AG08396 (cell line): ENCODE results near the gene ADGRB3.
"Not testable (repeated sequence)": the region's sequence is repeated elsewhere in the genome, so short reads cannot be mapped to it uniquely, and the experiment has no call there.

Experiments used
- DNase-seq: peaks from one replicate; pipeline ENCODE4 v3.0.0; 2012; ENCODE audit warnings: low spot score, mixed read lengths

The ADGRB3 gene

GRCh38 chr6:68958327-68958726 lies 323.2 kb downstream of the ADGRB3 start:
- DNase-seq: no peak

GRCh38 chr6:68967549-68968300 lies 332.6 kb downstream of the ADGRB3 start:
- DNase-seq: peak; percentile 33

DNA sequence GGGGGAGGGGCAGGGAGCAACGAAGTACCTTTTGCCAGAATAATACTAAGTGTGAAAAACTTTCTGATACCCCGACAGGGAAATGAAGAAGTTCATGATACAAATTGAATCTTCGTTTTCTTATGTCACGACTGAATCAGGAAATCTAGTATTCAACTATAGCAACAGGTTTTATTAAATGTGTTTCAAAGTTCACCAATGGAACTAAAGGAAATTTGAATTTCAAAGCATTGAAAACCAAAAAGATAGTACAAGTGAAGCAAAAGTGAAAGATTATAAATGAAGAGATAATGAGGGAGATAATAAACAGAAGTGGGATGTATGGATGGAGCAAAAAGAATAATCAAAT lies 333.2 kb downstream of the ADGRB3 start:
- no peak for DNase-seq

- DNase-seq: no peak
Measured at GRCh38 chr6:68973066-68973465, 338.0 kb downstream of the ADGRB3 start.

GRCh38 chr6:68975064-68975463 lies 340.0 kb downstream of the ADGRB3 start:
- no peak for DNase-seq

- DNase-seq: no peak
Measured at GRCh38 chr6:68975816-68976215, 340.7 kb downstream of the ADGRB3 start.

GRCh38 chr6:68976260-68976659 lies 341.2 kb downstream of the ADGRB3 start:
- no peak for DNase-seq

GRCh38 chr6:68978411-68978810 lies 343.3 kb downstream of the ADGRB3 start:
- DNase-seq: no peak

GRCh38 chr6:68981668-68982067 lies 346.6 kb downstream of the ADGRB3 start:
- DNase-seq: not testable (repeated sequence)

DNA sequence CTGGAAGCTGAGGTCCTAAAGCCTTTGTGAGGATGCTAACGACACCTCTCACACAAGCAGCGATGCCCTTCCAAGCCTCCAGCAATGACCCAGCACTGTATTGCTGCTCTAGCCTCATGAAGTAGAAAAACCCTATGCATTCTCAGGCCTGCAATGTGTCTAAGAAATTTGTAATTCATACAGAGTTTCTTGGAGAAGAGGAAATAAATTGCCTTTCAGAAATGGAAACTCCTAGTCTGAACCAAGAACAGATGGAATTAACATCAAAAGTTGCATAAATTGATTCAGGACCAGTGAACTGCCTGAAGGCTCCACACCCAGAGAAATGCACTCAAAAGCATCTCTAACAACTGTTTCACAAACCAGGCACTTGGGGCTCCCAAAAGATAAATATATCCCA lies 353.6 kb downstream of the ADGRB3 start:
- DNase-seq: no peak

DNA sequence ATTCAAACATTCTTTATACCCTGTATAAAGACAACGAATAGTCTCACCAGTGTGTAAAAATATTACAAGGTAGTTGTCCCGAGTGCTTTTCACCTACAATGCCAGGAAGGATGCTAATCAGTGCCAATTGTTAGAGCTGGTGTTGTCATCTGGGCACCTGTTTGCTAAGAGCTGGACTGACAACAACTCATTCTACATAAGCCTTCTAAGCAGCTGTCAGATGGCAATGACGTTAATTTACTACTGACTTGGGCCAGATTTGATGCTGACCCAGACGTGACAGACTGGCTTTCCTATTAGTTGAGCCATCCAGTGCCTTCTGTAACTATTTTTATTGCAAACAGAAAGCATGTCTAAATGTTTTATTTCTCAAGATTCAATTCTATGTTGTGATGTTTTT lies 355.2 kb downstream of the ADGRB3 start:
- DNase-seq: no peak

GRCh38 chr6:68993911-68994310 lies 358.8 kb downstream of the ADGRB3 start:
- no peak for DNase-seq

GRCh38 chr6:68994521-68994920 lies 359.4 kb downstream of the ADGRB3 start:
- DNase-seq: no peak

DNA sequence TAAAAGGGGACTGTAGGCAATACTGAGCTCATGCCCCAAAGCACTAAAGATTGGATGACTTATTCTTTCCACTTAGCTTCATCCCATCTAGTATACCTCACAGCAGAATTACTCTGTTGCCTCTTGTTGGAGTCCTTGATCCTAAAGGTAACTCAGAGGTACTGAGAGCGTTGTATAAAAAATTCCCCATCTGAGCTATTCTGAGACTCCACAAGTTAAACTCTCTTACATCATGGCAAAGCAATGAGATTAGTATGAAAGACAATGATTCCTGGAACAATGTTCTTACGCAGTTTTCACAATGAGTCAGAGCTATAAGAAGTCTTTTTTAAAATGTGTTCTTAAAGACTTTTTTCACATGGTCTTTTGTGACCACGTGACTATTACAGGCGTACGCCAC lies 370.1 kb downstream of the ADGRB3 start:
- DNase-seq: no peak

DNA sequence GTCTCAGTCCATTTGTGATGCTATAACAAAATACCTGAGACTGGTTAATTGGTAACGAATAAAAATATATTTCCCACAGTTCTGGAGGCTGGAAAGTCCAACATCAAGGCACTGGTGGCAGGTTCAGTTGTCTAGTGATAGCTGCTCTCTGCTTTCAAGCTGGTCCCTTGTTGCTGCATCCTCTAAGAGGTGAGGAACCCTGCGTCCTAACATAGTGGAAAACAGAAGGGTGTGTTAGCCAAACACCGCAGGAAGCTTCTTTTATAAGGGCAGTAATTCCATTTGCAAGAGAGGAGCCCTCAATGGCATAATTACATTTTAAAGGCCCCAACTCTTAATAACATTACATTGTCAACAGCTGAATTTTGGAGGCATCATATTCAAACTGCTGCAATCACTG lies 372.7 kb downstream of the ADGRB3 start:
- no peak for DNase-seq

DNA sequence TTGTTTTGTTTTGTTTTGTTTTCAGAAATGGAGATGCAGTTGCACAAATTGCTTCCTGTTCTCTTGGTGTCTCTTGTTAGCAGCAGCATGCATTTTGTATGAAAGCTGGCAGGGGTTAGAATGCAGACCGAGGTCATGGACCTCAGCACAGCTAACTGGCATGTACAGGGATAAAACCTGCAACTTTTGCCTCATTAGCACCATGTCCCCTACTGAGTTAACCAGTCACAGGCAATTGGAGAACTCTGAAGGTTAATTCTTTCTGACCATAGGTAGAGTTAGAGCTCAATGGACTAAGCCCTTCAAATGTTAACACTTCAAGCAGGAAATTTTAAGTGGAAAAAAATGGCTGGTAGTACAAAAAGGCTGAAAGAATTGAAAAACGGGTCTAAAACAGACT lies 377.1 kb downstream of the ADGRB3 start:
- no peak for DNase-seq

DNA sequence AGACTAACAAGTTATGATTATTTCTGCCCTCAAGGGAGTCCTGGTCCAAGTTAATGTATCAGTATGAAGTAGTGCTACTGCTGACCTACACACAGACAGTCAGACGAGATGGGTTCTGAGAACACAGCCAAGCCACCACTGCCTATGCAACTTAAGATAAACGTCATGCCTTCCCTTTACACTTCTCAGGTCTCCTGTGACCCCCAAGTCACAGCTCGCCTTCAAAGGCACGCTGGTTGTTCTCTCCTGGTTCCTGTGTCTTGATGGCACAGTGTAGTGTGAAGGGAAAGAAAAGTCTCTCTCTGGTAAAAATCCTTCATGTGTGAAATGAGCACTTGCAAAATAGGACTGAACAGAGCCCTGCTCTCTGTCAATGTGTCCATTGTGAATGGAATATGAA lies 377.8 kb downstream of the ADGRB3 start:
- DNase-seq: no peak

DNA sequence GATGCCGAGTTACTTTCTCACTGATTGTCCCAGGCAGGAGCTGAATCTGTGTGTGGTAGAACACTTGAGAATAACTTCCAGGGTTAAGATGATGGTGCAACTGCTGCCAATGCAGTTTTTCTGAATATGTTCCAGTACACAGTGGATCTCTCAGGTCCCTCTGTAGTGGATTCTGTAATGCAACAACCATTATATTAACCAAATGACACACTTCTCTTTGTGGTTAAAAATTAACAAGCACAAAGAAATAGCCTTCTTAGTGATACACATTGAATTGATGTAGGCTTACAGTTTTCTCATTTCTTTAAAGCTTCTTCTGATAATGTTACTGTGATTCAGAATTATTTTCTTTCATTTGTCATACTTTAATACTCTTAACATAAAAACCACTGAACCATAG lies 383.8 kb downstream of the ADGRB3 start:
- DNase-seq: no peak

GRCh38 chr6:69019832-69020231 lies 384.8 kb downstream of the ADGRB3 start:
- peak; percentile 3 for DNase-seq

DNA sequence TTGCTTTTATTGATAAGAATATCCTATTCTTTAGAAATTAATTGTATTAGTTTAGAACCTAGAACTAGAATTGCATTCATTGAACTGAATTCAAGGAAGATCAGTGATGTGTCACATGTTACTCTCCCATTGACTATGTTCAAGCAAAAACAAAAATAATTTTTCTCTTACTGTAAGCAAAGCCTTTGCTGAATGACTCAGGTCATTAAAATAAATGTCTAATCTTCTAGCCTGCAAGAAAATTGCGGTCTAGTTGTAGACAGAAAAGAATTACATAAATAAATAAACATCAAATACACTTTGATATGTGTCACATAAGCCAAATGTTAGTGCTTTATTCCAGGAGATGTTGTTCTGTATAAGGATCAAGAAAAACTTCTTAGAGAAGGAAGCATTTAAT lies 387.9 kb downstream of the ADGRB3 start:
- DNase-seq: peak; percentile 7

DNA sequence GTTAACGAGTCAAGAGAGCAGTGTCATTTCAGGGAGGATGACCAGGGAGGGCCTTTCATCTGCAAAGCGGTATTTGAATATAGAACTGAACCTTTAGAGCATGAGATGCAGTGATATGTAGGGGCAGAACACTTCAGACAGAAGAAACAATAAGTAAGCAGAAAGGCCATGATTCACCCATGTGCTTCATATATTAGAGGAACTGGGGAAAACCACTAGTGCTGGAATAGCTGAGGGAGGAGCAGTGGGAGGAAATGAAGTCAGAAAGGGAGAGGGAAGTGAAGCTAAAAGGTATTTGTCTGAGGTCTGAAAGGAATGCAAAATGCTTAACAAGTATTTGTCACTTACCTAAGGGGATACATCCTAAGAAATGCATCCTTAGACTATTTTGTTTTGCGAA lies 391.2 kb downstream of the ADGRB3 start:
- no peak for DNase-seq

DNA sequence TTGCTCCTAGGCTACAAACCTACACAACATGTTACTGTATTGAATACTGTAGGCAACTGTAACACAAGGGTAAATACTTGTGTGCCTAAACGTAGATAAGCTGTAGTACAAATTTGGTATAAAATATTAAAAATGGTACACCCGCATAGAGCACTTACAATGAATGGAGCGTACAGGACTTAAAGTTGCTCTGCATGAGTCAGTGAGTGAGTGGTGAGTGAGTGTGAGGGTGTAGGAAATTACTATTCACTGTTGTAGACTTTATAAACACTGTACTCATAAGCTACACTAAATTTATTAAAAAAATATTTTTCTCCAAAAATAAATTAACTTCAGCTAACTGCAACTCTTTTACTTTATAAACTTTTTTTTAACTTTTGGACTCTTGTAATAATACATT lies 391.6 kb downstream of the ADGRB3 start:
- no peak for DNase-seq

- DNase-seq: no peak
Measured at GRCh38 chr6:69027861-69028260, 392.8 kb downstream of the ADGRB3 start.

GRCh38 chr6:69038841-69039240 lies 403.8 kb downstream of the ADGRB3 start:
- DNase-seq: no peak

- DNase-seq: no peak
Measured at GRCh38 chr6:69042297-69042696, 407.2 kb downstream of the ADGRB3 start.
